Measurements from ENCODE around the gene KCNQ1. TPM values are rescaled to one million over a fixed set of nuclear protein-coding genes. Genes with fewer than 3 reads are reported as not detected.

Gene KCNQ1
- total RNA-seq, 3 donors from 2014 or later (not counting 1 experiment from before 2014, with no cell fraction given): 1.9 to 7.8 (median 3.3) TPM

- Mint-ChIP-seq H3K4me1 (no peaks in the 10 kb centered on the region), H3K27ac (no peak overlapping the region), H3K9me3 (no peaks in the 10 kb centered on the region), H3K27me3 (ENCODE audit: low read depth in 2 of 2) (peaks cover 8 to 14% of the 10 kb centered on the region in 2 donors), H3K4me3 (no peak overlapping the region), H3K36me3 (no peaks in the 10 kb centered on the region)
- intact Hi-C loops (cut with micrococcal nuclease): no loop called here
- H3K36me3 ChIP-seq (ENCODE audit: control insufficient read depth, insufficient read depth, low read length): no peaks in the 10 kb centered on the region
- H3K27me3 ChIP-seq (ENCODE audit: control insufficient read depth, insufficient read depth, low read length): no peaks in the 10 kb centered on the region
- no peak overlapping the region for H3K27ac ChIP-seq (ENCODE audit: low read length)
- ATAC-seq: no peak
- 72% methylated on average over 27 of the region's 27 CpGs for WGBS (ENCODE audit: insufficient coverage)
- no peak overlapping the region for H3K4me3 ChIP-seq (ENCODE audit: low read length)
- DNase-seq: no peak
- no peak for TF ChIP-seq CTCF (IDR thresholded peaks at IDR 0.05)
- peaks cover 14% of the 10 kb centered on the region for H3K4me1 ChIP-seq (ENCODE audit: control insufficient read depth, insufficient read depth, low read length)
- H3K9me3 ChIP-seq (ENCODE audit: control insufficient read depth, insufficient read depth, low read length): no peaks in the 10 kb centered on the region
These were observed 66.9 kb downstream of the KCNQ1 start for GRCh38 chr11:2511421-2512369.

- intact Hi-C loops (cut with micrococcal nuclease): no loop called here
- H3K9me3 Mint-ChIP-seq: no peaks in the 10 kb centered on the region
- no peaks in the 10 kb centered on the region for H3K36me3 Mint-ChIP-seq
- H3K4me1 Mint-ChIP-seq: no peaks in the 10 kb centered on the region
- H3K4me3 ChIP-seq (ENCODE audit: low read length): no peak overlapping the region
- H3K36me3 ChIP-seq (ENCODE audit: control insufficient read depth, insufficient read depth, low read length): no peaks in the 10 kb centered on the region
- no peak for TF ChIP-seq CTCF (IDR thresholded peaks at IDR 0.05)
- no peaks in the 10 kb centered on the region for H3K27me3 ChIP-seq (ENCODE audit: control insufficient read depth, insufficient read depth, low read length)
- H3K9me3 ChIP-seq (ENCODE audit: control insufficient read depth, insufficient read depth, low read length): no peaks in the 10 kb centered on the region
- DNase-seq (peak; percentile 1 to 13), ATAC-seq (no peak)
- peaks cover 0 to 3% of the 10 kb centered on the region in 2 donors for H3K27me3 Mint-ChIP-seq (ENCODE audit: low read depth in 2 of 2)
- H3K27ac ChIP-seq (ENCODE audit: low read length): no peak overlapping the region
- no peak overlapping the region for H3K4me3 Mint-ChIP-seq
- 86% methylated on average over 21 of the region's 21 CpGs for WGBS (ENCODE audit: insufficient coverage)
- H3K4me1 ChIP-seq (ENCODE audit: control insufficient read depth, insufficient read depth, low read length): peaks cover 14% of the 10 kb centered on the region
- H3K27ac Mint-ChIP-seq: no peak overlapping the region
These were observed 67.9 kb downstream of the KCNQ1 start for GRCh38 chr11:2512431-2513407.

GRCh38 chr11:2513441-2513840, 68.6 kb downstream of the KCNQ1 start:
- ATAC-seq (no peak), DNase-seq (no peak)
- H3K4me3 ChIP-seq (ENCODE audit: low read length): no peak overlapping the region
- 91% methylated on average over 6 of the region's 6 CpGs for WGBS (ENCODE audit: insufficient coverage)
- intact Hi-C loops (cut with micrococcal nuclease): no loop called here
- Mint-ChIP-seq H3K4me3 (no peak overlapping the region), H3K27ac (no peak overlapping the region), H3K27me3 (ENCODE audit: low read depth in 2 of 2) (peaks cover 0 to 3% of the 10 kb centered on the region in 2 donors), H3K36me3 (no peaks in the 10 kb centered on the region), H3K4me1 (no peaks in the 10 kb centered on the region), H3K9me3 (no peaks in the 10 kb centered on the region)
- H3K27ac ChIP-seq (ENCODE audit: low read length): no peak overlapping the region
- H3K4me1 ChIP-seq (ENCODE audit: control insufficient read depth, insufficient read depth, low read length): peaks cover 14% of the 10 kb centered on the region
- no peaks in the 10 kb centered on the region for H3K36me3 ChIP-seq (ENCODE audit: control insufficient read depth, insufficient read depth, low read length)
- TF ChIP-seq CTCF (IDR thresholded peaks at IDR 0.05): no peak
- H3K9me3 ChIP-seq (ENCODE audit: control insufficient read depth, insufficient read depth, low read length): no peaks in the 10 kb centered on the region
- no peaks in the 10 kb centered on the region for H3K27me3 ChIP-seq (ENCODE audit: control insufficient read depth, insufficient read depth, low read length)
